GM18868 (cell line): ENCODE measurements around the gene TOM1L2.
"Not testable (repeated sequence)": the region's sequence is repeated elsewhere in the genome, so short reads cannot be mapped to it uniquely, and the experiment has no call there.

ENCODE experiments used
- ATAC-seq: cut with Tn5 transposase; IDR thresholded peaks from one replicate; pipeline ENCODE4 v1.9.1; 2021; ENCODE audit warnings: mild to moderate bottlenecking, moderate library complexity; ENCODE audit not compliant: unreplicated experiment

The TOM1L2 gene

DNA sequence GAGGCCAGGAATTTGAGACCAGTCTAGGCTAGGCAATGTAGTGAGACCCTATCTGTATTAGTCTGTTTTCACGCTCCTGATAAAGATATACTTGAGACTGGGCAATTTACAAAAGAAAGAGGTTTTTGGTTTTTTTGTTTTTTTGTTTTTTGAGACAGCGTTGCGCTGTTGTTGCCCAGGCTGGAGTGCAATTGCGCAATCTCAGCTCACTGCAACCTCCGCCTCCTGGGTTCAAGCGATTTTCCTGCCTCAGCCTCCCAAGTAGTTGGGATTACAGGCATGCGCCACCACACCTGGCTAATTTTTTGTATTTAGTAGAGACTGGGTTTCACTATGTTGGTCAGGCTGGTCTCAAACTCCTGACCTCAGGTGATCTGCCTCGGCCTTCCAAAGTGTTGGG, 23.7 kb upstream of the TOM1L2 start:
- not testable (repeated sequence) for ATAC-seq

DNA sequence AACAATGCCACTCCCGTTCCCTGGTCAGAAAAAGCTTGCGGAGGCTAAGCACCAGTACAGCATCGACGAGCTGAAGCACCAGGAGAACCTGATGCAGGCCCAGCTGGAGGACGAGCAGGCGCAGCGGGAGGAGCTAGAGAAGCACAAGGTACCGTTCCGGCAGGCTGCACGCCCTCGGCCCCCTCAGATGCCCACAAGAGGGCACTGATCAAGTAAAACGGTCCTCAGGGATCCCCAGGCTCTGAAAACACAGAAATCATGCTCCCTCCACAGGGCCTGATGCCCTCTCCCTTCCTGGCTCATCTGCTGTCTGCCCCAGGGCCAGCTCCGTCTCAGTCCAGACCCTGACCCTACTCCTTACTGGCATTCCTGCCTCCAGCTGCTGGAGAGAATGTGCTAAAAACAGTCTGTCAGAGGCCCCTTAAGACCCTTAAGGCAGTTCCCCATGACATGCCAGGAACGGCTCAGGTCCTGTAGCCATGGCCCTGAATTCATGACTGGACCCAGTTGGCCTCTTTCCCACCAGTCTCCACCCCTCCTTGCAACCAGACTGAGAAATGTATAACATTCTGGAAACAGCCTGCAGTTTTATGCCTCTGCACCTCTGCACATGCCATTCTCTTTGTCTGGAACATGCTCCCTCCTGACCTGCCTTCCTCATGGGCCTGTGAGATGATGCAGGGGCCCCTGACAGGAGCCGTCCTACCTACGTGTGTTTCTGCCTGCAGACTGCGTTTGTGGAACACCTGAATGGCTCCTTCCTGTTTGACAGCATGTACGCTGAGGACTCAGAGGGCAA, 22.3 kb upstream of the TOM1L2 start:
- ATAC-seq: no peak

DNA sequence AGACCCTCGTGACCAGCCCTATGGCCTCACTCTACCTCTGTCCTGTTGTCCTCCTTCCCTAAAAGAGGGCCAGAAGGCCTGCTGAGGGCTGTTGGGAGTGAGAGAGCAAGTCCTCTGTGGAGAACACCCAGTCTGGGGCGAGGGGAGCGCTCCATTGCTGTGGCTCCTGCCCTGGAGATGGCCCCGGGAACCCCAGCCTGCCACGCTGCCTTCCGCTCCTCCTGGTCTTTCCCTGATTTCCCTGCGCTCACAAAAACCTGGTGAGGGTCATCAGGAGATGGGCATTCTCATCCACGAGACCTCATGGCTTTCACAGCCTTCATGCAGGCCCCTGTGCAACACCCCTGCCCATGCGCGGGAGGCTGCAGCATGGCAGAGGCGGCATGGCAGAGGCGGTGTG, 21.7 kb upstream of the TOM1L2 start:
- no peak for ATAC-seq

DNA sequence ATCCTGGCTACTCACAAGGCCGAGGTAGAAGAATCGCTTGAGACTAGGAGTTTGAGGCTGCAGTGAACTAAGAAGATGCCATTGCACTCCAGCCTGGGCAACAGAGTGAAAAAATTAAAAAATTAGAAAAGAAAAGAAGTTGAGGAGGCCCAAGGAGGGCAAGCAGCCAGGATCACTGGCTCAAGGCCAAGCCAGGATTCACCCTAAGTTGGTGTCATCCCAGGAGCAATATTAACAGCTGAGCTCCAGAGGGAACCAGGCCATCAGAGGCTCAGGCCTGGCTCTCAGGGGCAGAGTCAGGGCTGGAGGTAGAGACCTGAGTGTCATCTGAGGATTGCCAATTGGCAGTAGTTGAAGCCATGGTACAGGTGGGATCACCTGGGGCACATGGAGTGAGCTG, 21.2 kb upstream of the TOM1L2 start:
- no peak for ATAC-seq

DNA sequence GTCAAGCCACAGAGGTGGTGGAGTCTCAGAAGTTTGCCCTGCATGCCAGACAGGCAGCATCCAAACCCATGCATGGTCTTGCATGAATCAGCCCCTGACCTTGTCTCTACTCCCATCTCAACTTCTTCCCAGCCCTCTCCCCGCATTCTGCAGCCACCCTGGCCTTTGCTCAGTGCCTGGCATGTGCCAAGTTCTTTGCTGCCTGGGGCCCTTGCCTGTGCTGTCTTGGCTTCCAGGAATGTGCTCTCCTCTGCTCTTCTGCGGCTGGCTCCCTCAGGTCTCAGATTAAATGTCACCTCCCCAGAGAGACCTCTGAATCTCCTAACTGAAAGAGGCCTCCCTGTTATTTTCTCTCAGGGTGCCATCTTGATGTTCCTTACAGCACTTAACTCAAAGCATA, 18.1 kb upstream of the TOM1L2 start:
- no peak for ATAC-seq

DNA sequence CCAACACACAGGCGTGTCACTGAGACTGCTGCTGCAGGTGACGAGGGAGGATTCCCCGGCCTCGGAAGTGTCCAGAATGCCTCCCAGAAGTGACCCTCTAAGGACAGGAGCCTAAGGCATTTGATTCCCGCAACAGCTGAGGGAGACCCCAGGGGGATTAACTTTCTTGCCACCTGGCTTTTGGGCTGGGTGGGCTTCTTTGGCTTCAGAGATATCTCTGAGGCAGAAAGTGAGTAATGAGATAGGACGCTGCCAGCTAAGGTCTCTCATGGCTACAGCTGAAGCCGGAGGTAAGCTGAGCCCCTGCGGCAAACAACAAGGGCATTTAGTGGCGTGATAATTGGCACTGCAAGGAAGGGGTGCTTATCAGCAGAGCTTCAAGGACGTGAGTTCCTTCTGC, 17.4 kb upstream of the TOM1L2 start:
- no peak for ATAC-seq

DNA sequence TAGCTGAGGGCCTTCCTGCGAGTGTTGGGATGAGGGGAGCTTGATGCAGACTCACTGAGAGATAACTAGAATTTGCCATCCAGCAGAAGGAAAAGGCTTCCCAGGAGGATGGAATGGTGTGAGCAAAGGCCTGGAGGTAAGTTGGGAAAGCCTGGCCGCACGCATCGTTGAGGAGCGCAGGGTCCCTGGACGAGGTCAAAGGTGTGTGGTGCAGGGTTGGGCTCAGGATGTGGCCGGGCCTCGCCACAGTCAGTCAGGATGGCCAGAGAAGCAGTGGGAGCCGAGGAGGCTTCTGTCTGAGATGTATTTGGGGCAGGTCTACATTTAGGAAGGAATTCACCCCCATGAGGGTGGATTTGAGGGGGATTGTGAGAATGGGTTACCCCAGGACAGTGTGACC, 16.9 kb upstream of the TOM1L2 start:
- ATAC-seq: no peak

DNA sequence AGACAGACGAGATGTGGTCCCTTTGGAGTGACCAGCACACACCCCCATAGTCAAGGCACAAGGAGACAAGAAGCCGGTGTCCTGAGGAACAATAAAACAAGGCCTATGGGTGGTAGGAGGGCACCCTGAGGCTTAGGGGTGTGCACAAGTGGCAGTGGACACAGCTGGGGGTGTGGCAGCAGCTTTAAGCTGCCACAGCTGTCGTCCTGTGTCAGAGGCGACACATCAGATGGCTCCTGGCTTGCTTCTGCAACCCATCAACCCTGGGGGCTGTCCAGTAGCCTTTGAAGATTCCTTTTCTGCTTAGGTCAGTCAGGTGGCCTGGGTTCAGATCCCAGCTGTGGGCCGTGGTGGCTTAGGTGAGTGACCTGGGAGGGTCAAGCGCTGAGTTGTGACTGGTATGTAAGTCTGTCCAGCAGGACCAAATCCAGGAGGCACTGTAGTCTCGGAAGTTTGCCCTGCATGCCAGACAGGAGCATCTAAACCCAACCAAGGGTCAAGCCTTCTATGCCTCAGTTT, 16.3 kb upstream of the TOM1L2 start:
- ATAC-seq: no peak

DNA sequence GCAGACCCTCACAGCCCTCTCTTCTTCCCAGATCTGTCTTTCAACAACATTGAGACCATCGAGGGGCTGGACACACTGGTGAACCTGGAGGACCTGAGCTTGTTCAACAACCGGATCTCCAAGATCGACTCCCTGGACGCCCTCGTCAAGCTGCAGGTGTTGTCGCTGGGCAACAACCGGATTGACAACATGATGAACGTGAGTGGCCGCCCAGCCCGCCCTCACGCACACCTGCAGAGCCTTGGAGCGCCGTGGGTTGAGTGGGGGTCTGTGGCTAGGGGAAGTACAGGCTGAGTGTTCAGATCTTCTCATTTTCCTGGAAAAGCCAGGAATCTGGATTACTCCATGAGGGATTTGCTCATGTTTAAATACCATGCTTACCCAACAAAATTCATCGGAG, 15.7 kb upstream of the TOM1L2 start:
- ATAC-seq: no peak

DNA sequence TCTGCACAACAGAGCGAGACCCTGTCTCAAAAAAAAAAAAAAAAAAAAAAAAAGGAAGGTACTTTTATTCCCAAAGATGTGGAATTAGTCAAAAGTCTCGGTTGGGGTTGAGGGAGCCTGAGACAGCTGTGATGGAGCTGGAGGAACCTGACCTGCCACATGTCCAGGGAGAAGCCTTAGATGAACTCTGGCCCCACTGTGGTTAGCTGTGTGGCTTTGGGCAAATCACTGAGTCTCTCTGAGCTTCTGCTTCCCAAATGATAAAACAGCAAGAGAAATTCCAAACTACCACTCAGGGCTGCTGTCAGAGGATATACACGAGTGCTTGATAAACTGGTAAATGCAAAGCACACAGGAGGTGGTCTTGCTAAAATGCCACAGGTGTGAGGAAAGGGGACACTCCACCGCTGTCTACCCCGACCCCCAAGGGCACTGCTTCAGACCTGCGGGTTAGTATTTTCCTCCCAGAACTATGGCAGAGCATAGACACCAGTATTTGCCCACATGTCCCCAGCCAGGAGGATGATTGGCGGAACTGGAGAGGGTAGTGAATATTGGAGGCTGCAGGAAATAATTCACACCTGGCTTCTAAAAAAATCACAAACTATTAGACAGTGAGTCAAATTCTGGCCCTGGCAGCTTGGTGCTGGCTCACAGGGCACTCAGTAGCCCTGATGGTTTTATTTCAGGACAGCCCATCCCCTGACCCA, 15.1 kb upstream of the TOM1L2 start:
- ATAC-seq: no peak

DNA sequence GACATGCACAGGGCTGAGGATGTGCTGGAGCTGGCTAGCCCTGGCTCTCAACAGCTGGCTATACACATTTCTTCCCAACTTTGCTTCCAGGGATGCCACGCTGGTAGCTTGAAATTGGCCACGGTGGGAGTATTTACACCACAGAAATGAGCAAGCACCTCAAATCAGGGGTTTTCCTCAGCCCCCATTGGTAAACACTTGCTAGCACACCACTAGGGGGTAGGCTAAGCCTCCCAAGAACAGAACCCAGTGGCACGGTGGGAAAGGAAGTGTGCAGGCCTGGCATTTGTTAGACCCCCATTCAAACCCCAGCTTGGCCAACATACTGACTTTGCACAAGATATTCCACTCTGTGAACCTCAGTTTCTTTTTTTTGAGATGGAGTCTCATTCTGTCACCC, 13.4 kb upstream of the TOM1L2 start:
- ATAC-seq: no peak

DNA sequence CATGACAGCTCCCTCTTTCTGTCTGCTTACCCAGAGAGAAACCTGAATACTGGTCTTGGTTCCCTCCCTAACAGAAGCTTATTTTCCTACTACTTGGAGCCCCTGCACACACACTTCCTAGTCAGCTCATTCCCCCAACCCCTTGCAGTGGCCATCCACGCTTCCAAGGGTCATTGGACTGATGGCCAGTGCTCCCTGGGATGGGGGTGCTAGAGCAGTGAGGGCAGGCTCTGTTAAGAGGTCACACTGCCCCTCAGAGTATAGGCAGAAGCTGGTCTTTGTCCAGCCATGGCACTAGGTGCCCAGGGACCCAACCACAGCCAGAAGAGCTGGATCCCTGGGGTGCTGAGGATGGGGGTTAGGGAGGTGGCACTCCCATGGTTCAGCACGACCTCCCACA, 13.0 kb upstream of the TOM1L2 start:
- no peak for ATAC-seq

DNA sequence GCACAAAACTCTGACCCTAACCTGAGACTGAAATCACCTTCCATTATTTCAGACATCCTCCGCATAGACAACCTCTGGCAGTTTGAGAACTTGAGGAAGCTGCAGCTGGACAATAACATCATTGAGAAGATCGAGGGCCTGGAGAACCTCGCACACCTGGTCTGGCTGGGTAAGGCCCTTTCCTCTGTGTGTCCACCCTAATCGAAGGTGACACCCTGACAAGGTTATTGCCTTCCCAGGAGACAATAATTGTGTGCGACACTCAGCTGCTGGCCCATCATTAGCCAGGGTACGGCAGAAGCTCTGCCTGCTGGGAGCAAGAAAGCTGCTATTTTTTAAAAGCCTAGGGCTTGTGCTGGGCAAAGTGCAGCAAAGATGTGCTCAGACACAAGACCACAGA, 11.6 kb upstream of the TOM1L2 start:
- no peak for ATAC-seq

DNA sequence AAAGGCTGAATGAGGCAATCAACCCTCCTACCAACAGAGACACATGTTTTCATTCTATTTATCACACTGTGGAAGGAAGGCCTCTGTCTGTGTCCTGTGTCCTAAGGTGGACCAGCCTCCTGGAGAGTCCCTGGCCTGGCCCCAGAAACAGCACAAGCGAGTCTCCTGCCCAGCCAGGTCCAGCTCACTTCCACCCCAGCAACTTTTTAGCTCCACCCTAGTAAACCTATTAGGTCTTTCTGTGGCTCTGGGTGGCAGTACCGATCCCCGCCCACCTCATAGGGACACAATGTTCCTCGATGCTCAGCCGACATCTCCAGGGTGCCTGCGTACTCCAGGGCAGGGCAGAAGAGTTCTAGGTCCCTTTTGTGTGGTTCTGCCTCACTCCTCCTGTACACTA, 11.2 kb upstream of the TOM1L2 start:
- ATAC-seq: no peak

DNA sequence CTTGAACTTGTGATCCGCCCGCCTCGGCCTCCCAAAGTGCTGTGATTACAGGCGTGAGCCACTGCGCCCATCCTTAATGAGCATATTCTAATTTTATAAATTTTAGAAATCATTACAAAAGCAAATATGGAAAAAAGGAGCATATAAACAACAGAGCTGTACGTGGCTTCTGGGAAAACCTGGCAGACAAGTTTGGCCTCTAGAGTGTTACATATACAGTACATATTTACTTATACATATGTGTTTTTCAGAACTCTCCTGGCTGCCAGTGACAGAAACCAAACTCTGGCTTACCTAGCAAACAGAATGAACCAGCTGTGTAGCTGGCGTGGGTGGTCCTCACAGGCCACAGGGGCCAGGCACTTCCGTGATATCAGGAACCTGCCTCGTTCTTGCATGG, 10.6 kb upstream of the TOM1L2 start:
- ATAC-seq: no peak

DNA sequence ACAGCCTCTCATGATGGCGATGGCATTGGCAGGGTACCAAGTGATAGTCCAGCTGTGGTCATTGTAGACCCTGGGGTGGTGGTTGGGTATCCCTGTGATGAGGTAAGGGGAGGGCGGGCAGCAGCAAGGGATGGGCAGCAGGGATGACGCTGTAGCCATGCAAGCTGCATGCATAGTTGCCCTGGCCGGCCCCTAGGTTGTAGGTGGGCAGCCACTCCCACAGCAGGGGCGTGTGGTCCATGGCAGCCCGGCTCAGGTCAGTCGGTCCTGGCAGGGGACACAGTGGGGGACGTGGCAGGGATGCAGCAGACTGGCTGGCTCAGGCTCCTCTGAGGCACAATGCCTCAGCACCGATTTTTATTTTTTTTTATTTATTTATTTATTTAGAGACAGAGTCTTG, 9.1 kb upstream of the TOM1L2 start:
- ATAC-seq: no peak

DNA sequence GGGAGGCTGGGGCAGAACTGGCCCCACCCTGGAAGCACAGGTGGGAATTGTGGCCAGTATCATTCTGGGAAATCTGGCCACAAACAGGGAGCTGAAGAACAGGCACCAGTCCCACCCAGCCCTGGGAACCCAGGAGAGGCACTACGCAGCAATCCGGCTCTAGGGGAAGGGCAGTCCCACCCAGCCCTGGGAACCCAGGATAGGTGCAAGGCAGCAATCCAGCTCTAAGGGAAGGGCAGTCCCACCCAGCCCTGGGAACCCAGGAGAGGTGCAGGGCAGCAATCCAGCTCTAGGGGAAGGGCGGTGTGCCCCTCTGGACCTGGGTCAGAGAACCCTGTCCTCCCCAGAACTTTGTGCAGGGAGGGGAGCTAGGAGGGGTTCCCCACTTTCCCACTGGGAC, 7.6 kb upstream of the TOM1L2 start:
- no peak for ATAC-seq

DNA sequence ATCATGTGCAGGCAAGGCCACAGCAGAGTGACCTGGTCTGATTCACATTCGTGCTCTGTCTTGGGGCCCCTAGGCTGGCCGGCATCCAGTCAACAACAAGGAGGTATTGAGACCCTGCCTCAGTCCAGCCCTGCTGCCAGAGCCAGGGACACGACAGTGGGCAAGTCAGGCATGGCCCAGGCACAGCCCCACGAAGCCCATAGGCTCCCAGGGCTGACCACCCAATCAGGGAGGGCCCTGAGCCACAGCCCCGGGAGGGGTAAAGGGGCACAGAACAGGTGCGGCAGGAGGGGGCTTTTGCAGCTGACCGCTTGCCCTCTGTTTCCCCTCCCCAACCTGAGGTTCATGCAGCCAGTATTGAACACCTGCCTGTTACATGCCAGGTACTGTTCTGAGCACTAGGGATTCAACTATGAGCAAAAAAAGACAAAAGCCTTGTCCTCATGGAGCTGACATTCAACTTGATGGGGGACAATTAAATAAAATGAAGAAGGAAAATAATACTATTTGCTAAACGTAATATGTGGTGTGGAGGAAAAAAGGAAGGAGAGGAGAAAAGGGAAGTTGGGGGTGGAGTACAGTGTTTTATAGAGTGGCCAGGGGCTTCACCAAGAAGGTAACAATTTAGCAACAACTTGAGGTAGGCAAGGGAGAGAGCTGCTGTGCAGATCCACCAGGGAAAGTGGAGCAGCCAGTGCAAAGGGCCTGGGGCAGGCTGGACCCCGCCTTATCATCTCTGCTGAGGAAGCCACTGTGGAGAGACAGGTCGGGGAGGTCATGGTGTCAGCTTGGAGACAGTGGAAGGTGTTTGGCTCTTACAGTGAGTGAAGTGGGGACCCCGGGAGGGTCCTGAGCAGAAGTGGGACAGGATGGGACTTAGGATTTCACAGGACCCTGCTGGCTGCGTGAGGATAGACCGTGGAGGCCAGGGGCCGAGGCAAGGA, 6.6 kb upstream of the TOM1L2 start:
- ATAC-seq: no peak

DNA sequence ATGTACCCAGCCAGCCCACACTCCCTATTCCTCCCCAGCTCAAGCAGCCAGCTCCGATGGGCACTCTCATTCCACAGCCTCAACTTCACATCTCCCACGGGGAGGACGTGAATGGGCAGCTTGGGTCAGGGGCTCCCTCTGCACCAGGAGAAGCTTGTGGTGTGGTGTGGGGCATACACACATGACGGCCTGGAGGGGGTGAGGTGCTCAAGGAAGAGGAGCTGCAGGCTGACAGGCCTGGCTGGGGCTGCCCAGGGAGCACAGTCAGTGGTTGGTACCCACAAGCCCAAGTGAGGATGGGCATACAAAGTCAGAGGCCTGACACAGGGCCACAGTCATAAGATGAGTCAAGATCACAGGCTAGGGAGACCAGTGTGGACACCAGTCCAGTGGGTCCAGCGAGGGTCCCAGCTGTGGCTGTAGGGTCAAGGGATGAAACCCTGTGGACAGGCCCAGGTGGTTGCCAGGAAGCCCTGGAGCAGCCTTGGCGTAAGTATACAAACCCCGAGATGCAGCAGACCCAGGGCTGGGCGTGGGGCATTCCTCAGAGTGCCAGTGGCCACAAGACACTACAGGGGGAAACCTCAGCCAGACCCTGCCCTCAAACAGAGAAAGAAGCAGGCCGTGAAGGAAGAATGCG, 4.9 kb upstream of the TOM1L2 start:
- ATAC-seq: no peak

DNA sequence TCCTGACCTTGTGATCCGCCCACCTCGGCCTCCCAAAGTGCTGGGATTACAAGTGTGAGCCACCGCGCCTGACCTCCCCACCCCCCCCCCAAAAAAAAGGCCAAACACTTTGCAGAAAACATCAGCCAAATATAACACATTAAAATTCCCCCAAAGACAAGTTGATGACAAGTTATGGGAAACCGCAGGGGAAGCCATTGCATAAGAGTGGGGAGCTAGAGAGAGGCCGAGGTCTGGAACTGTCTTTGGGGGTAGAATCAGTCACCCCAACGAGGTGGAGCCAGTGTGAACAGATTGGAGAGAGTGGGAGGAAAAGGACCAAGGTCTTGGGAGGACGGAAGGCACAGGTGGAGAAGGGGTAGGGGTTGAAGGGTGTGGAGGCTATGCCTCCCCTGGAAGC, 3.2 kb upstream of the TOM1L2 start:
- ATAC-seq: no peak

DNA sequence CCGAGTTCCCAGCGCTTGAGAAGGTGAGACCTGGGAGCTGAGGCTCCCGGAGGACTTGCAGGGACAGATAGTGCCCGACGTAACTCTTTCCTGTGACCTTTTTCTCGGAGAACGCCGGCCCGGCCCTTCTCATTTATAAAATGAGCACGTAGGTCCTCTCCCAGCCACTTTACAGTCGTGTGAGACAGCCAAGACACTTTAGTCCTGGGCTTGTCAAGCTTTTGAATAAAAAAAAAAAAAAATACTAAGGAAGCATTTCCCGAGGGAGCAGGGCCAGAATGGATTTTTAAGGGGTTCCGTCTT, 703 bp upstream of the TOM1L2 start:
- ATAC-seq: no peak
